ENCODE results near the gene GDPD2. TPM values are rescaled to one million over a fixed set of nuclear protein-coding genes. Genes with fewer than 3 reads are reported as not detected.

Gene GDPD2
- total and polyA plus RNA-seq, 2 of the 13 experiments (the other 11 are each of a cell fraction or from before 2014, with no cell fraction given): 0.04 to 0.08 TPM

DNA sequence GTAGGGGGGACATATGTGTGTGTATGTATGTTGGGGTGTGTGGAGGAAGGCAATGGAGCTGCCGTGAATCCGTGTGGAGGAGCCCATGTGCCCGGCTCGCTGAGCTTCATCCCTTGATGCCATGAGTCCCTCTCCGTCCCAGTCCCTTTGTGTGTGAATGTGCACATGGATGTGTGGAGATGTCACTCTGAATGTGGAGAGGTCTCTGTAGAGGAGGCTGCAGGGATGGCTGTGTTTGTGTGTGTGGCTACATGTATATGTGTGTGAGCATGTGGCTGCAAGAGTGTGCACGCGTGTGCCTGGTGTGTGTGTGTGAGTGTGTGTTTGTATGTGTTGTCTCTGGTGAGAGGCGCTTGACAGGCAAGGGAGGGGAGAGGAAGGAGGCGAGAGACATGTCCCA, 22.8 kb downstream of the GDPD2 start (continued):
- TF ChIP-seq ZBED4 (CRISPR knock-in tag; IDR thresholded peaks at IDR 0.05; ENCODE audit: borderline replicate concordance) (no peak), JUN (CRISPR knock-in tag; IDR thresholded peaks at IDR 0.05) (no peak), ZNF883 (CRISPR knock-in tag; IDR thresholded peaks at IDR 0.05; ENCODE audit: not compliant biosample characterization) (no peak), ZNF326 (CRISPR knock-in tag; IDR thresholded peaks at IDR 0.05; ENCODE audit: borderline replicate concordance) (no peak), ARID2 (CRISPR knock-in tag; IDR thresholded peaks at IDR 0.05; ENCODE audit: borderline replicate concordance) (no peak), PRMT3 (CRISPR knock-in tag; IDR thresholded peaks at IDR 0.05; ENCODE audit: borderline replicate concordance, low read depth) (no peak), ZNF274 (CRISPR knock-in tag; IDR thresholded peaks at IDR 0.05) (no peak), SNAPC2 (CRISPR knock-in tag; IDR thresholded peaks at IDR 0.05) (no peak)

Data from HepG2 (cell line).